OCI-LY3 (cell line): ENCODE results near the gene HIBADH.

ENCODE experiments used
- EZH2phosphoT487 ChIP-seq: fragments of 200-600 bp; shearing (Covaris generic); IDR thresholded peaks from 2 replicates; pipeline ENCODE4 v1.6.1; 2018; ENCODE audit warnings: antibody characterized with exemption, mixed run types, low read depth
- TF ChIP-seq, protein P1 (sequence below): fragments of 200-600, 300-600 bp; sonication (generic); IDR thresholded peaks from 2 replicates; pipeline ENCODE4 v1.5.1; 2014; ENCODE audit warnings: antibody characterized with exemption, low read length, low read depth

DNA sequence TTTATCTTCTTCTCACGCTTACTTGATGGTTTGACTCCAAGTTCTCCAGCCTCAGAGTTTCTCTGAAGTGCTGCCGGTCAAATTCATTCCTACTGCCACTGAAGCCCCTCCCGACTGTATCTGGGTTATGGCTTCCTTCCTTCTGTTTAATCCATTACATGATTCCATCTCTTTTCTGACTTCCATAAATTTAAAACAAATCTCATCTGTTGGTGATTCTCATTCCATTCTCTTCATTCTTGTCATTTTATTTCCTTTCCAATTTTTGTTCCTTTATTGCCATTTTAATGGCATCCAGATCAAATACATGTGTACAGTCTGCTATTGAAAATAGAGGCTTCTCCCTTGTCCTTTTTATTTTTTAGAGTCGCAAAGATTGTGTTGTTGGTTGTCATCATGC, 25.4 kb upstream of the HIBADH start:
- TF ChIP-seq, protein P1, sequence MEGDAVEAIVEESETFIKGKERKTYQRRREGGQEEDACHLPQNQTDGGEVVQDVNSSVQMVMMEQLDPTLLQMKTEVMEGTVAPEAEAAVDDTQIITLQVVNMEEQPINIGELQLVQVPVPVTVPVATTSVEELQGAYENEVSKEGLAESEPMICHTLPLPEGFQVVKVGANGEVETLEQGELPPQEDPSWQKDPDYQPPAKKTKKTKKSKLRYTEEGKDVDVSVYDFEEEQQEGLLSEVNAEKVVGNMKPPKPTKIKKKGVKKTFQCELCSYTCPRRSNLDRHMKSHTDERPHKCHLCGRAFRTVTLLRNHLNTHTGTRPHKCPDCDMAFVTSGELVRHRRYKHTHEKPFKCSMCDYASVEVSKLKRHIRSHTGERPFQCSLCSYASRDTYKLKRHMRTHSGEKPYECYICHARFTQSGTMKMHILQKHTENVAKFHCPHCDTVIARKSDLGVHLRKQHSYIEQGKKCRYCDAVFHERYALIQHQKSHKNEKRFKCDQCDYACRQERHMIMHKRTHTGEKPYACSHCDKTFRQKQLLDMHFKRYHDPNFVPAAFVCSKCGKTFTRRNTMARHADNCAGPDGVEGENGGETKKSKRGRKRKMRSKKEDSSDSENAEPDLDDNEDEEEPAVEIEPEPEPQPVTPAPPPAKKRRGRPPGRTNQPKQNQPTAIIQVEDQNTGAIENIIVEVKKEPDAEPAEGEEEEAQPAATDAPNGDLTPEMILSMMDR: no peak
- TF ChIP-seq EZH2phosphoT487: no peak
